ENCODE results near the gene STK32A.

STK32A gene

GRCh38 chr5:147406636-147407035, 171.8 kb downstream of the STK32A start:
- DNase-seq (ENCODE audit: low read depth): no peak
- TF ChIP-seq, protein P1, sequence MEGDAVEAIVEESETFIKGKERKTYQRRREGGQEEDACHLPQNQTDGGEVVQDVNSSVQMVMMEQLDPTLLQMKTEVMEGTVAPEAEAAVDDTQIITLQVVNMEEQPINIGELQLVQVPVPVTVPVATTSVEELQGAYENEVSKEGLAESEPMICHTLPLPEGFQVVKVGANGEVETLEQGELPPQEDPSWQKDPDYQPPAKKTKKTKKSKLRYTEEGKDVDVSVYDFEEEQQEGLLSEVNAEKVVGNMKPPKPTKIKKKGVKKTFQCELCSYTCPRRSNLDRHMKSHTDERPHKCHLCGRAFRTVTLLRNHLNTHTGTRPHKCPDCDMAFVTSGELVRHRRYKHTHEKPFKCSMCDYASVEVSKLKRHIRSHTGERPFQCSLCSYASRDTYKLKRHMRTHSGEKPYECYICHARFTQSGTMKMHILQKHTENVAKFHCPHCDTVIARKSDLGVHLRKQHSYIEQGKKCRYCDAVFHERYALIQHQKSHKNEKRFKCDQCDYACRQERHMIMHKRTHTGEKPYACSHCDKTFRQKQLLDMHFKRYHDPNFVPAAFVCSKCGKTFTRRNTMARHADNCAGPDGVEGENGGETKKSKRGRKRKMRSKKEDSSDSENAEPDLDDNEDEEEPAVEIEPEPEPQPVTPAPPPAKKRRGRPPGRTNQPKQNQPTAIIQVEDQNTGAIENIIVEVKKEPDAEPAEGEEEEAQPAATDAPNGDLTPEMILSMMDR (IDR thresholded peaks at IDR 0.05; ENCODE audit: insufficient read depth, low read depth, low read length, missing control alignments): no peak
- no peak overlapping the region for H3K4me3 ChIP-seq (ENCODE audit: low read length)

- H3K4me3 ChIP-seq (ENCODE audit: low read length): no peak overlapping the region
- DNase-seq (ENCODE audit: low read depth): no peak
- TF ChIP-seq, protein P1 (IDR thresholded peaks at IDR 0.05; ENCODE audit: insufficient read depth, low read depth, low read length, missing control alignments): no peak
Observed at GRCh38 chr5:147407094-147407681, 172.4 kb downstream of the STK32A start.

DNA sequence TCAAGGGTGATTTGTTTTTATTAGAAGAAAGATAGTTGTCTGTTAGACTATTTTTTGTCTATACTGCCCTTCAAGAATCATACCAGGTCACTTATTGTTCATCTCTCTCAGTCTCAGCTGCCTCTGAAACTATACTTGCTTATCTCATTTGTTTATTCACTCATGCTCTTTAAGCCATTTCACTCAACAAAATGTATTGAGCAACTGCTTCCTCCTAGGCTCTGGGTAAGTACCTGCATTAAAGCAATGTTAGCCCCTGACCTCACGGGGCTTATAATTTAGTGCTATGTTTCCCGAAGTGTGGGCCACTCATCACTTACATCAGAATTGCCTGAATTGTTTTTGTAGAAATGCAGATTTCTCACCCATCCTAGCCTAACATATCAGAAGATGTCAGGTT, 174.2 kb downstream of the STK32A start:
- peak; percentile 40 for DNase-seq (ENCODE audit: low read depth)
- TF ChIP-seq, protein P1 (IDR thresholded peaks at IDR 0.05; ENCODE audit: insufficient read depth, low read depth, low read length, missing control alignments): no peak

DNA sequence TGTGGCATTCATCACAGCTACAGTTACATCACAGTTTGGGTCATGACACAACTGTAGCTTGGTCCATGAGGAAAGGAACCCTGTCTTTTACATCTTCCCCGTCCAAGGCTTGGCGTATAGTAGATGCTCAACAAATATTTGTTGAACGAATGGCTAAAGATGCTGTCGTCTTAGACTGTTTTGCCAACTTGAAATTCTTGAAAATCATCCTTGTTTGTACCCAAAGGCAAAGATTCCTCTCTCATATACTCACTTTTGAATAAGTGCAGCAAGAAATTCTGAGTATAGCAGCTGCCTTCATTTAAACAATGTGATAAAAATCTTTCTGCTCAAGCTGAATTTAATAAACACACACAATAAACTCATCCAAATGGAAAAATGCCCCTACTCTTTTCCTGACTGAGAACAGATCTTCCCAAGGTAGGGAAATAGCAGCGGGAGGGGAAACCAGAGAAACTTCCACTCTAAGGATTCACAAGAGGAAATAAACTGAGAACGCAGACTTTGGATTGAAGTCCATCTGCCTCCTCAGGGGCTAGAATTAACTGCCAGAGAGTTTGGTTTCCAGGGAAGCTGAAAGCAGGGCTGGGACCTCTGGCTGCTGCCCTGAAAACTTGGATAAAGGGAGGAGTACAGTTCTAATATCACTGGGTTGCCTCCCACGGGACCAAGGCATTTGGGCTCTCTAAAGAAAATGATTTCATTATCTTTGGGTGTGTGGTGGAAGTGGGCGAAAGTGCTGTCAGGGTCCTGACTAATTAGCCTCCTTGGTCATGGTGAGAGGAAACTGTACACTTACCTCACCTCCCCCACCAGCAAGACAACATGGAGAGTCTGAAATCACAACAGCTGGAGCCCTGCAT, 175.9 kb downstream of the STK32A start:
- no peak for DNase-seq (ENCODE audit: low read depth)
- H3K4me3 ChIP-seq (ENCODE audit: low read length): no peak overlapping the region
- TF ChIP-seq, protein P1 (IDR thresholded peaks at IDR 0.05; ENCODE audit: insufficient read depth, low read depth, low read length, missing control alignments): no peak

More for the DNA sequence above, 174.2 kb downstream of the STK32A start:
- H3K4me3 ChIP-seq (ENCODE audit: low read length): no peak overlapping the region

DNA sequence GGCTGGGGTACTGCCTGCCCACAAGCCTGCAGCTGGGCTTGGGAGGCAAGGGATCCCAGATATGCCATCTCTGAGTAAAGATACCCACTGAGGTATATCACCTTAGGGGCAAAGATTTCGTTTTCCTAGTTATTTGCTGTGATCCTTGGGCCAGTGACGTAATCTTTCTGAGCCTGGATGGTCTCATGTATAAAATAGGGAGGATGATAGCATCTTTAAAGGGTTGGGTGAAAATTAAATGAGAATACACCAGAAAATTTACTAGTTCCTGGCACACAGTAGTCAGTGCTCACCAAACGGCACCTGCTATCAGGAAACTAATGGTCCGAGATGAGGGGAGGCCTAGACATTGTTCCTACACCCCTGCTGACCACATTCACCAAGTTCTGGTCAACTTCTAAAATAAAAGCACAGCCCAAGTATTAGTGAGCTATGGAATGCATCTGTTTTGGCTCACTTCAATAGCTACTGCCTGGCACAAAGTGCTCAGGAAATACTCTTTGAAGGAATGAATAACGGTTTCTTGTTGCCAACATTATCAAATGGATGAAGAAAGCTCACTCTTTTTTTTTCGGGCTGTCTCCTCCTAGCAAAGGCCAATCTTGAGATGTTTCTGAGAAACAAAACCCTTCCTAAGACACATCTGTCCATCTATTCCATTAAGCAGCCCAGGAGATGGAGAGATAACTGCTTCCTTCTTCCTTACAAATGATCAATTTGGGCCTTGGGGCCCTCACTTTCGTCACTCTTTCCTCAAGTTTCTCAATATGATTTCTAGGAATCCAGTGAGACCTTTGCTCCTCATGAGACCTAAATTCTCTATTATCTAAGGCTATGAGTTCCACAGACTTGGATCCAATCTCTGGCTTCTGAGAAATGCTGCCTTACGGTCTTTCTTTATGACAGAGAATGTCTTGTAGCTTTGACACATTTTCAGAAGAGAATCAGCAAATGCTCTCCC, 176.8 kb downstream of the STK32A start:
- no peak overlapping the region for H3K4me3 ChIP-seq (ENCODE audit: low read length)
- DNase-seq (ENCODE audit: low read depth): no peak
- TF ChIP-seq, protein P1 (IDR thresholded peaks at IDR 0.05; ENCODE audit: insufficient read depth, low read depth, low read length, missing control alignments): no peak

GRCh38 chr5:147412561-147412960, 177.7 kb downstream of the STK32A start:
- H3K4me3 ChIP-seq (ENCODE audit: low read length): no peak overlapping the region

More at GRCh38 chr5:147412561-147412960, 177.7 kb downstream of the STK32A start:
- DNase-seq (ENCODE audit: low read depth): no peak
- TF ChIP-seq, protein P1 (IDR thresholded peaks at IDR 0.05; ENCODE audit: insufficient read depth, low read depth, low read length, missing control alignments): no peak

All from epithelial cell of esophagus (primary cell).